BLaER1 (cell line): ENCODE data around the gene PHF21B.

ENCODE experiments used
- H3K27ac ChIP-seq: shearing (Covaris generic); formaldehyde crosslinking; 2 replicates; pipeline ENCODE4 v1.8.1; 2022
- H3K27me3 ChIP-seq: shearing (Covaris generic); formaldehyde crosslinking; 2 replicates; pipeline ENCODE4 v1.8.1; 2022
- H3K36me3 ChIP-seq: shearing (Covaris generic); formaldehyde crosslinking; 2 replicates; pipeline ENCODE4 v1.8.1; 2022
- H3K4me1 ChIP-seq: shearing (Covaris generic); formaldehyde crosslinking; 2 replicates; pipeline ENCODE4 v1.8.1; 2022
- H3K4me2 ChIP-seq: shearing (Covaris generic); formaldehyde crosslinking; 2 replicates; pipeline ENCODE4 v1.8.1; 2022
- H3K4me3 ChIP-seq: shearing (Covaris generic); formaldehyde crosslinking; 2 replicates; pipeline ENCODE4 v1.8.1; 2022
- H3K9ac ChIP-seq: shearing (Covaris generic); formaldehyde crosslinking; 2 replicates; pipeline ENCODE4 v1.8.1; 2022
- H3K9me3 ChIP-seq: shearing (Covaris generic); formaldehyde crosslinking; 2 replicates; pipeline ENCODE4 v1.8.1; 2022
- H4K20me1 ChIP-seq: shearing (Covaris generic); formaldehyde crosslinking; 2 replicates; pipeline ENCODE4 v1.8.1; 2022
- Cebpa-rat ChIP-seq: shearing (Covaris generic); IDR thresholded peaks from 2 replicates; pipeline ENCODE4 v1.8.1; 2022

PHF21B gene

GRCh38 chr22:45023431-45023830, 13.6 kb upstream of the PHF21B start:
- no peak overlapping the region for H3K4me3 ChIP-seq
- H3K4me1 ChIP-seq, result peaks cover 15% of the 10 kb centered on the region; the same call in 1 of the 2 replicates
- no peak for TF ChIP-seq Cebpa-rat
- H3K9me3 ChIP-seq, result no peaks in the 10 kb centered on the region
- no peaks in the 10 kb centered on the region for H3K36me3 ChIP-seq
- H3K4me2 ChIP-seq, result no peak overlapping the region
- no peaks in the 10 kb centered on the region for H3K27me3 ChIP-seq
- no peak overlapping the region for H3K9ac ChIP-seq
- no peak overlapping the region for H3K27ac ChIP-seq
- H4K20me1 ChIP-seq, result no peaks in the 10 kb centered on the region

GRCh38 chr22:45019861-45020655, 10.3 kb upstream of the PHF21B start:
- no peak overlapping the region for H3K27ac ChIP-seq
- no peaks in the 10 kb centered on the region for H3K9me3 ChIP-seq
- no peak overlapping the region for H3K4me2 ChIP-seq
- no peak for TF ChIP-seq Cebpa-rat
- no peaks in the 10 kb centered on the region for H3K27me3 ChIP-seq
- peaks cover 10% of the 10 kb centered on the region; the same call in 1 of the 2 replicates for H3K4me1 ChIP-seq
- no peaks in the 10 kb centered on the region for H4K20me1 ChIP-seq
- H3K9ac ChIP-seq, result no peak overlapping the region
- no peak overlapping the region for H3K4me3 ChIP-seq
- no peaks in the 10 kb centered on the region for H3K36me3 ChIP-seq

- no peaks in the 10 kb centered on the region for H3K9me3 ChIP-seq
- no peak overlapping the region for H3K4me2 ChIP-seq
- no peaks in the 10 kb centered on the region for H3K36me3 ChIP-seq
- no peak for TF ChIP-seq Cebpa-rat
- H3K4me1 ChIP-seq, result peaks cover 12% of the 10 kb centered on the region; the same call in 1 of the 2 replicates
- H3K27me3 ChIP-seq, result peaks cover 15% of the 10 kb centered on the region; the same call in 1 of the 2 replicates
- no peak overlapping the region for H3K27ac ChIP-seq
- no peaks in the 10 kb centered on the region for H4K20me1 ChIP-seq
- H3K4me3 ChIP-seq, result no peak overlapping the region
- no peak overlapping the region for H3K9ac ChIP-seq
Observed at GRCh38 chr22:45014654-45015053, 4.8 kb upstream of the PHF21B start.

- Histone ChIP-seq H4K20me1 (peaks cover 12% of the 10 kb centered on the region), H3K4me1 (peaks cover 7% of the 10 kb centered on the region; the same call in 1 of the 2 replicates), H3K36me3 (no peaks in the 10 kb centered on the region), H3K27ac (no peak overlapping the region), H3K27me3 (peaks cover 30% of the 10 kb centered on the region), H3K4me2 (no peak overlapping the region), H3K4me3 (no peak overlapping the region), H3K9ac (no peak overlapping the region), H3K9me3 (no peaks in the 10 kb centered on the region; the same call in 1 of the 2 replicates)
- TF ChIP-seq Cebpa-rat, result no peak
Observed at GRCh38 chr22:45013138-45013537, 3.3 kb upstream of the PHF21B start.

- Histone ChIP-seq H3K4me2 (peak overlapping the region; percentile 71), H4K20me1 (peaks cover 33% of the 10 kb centered on the region), H3K36me3 (no peaks in the 10 kb centered on the region), H3K9me3 (no peaks in the 10 kb centered on the region; the same call in 1 of the 2 replicates), H3K27ac (no peak overlapping the region), H3K27me3 (peaks cover 53% of the 10 kb centered on the region), H3K4me1 (peaks cover 7% of the 10 kb centered on the region; the same call in 1 of the 2 replicates), H3K9ac (peak overlapping the region; percentile 72; the same call in 1 of the 2 replicates), H3K4me3 (peak overlapping the region; percentile 71; the same call in 1 of the 2 replicates)
- no peak for TF ChIP-seq Cebpa-rat
Observed at GRCh38 chr22:45010532-45010900, 711 bp upstream of the PHF21B start.

- Histone ChIP-seq H3K4me2 (peak overlapping the region; percentile 78), H4K20me1 (peaks cover 49% of the 10 kb centered on the region), H3K36me3 (no peaks in the 10 kb centered on the region), H3K9ac (peak overlapping the region; percentile 65), H3K4me3 (peak overlapping the region; percentile 71), H3K4me1 (peaks cover 7% of the 10 kb centered on the region; the same call in 1 of the 2 replicates), H3K27me3 (peaks cover 65% of the 10 kb centered on the region), H3K27ac (no peak overlapping the region), H3K9me3 (no peaks in the 10 kb centered on the region; the same call in 1 of the 2 replicates)
- no peak for TF ChIP-seq Cebpa-rat
Observed at GRCh38 chr22:45008751-45009605, 827 bp downstream of the PHF21B start.

GRCh38 chr22:45008186-45008681, 1.6 kb downstream of the PHF21B start:
- Histone ChIP-seq H3K9me3 (no peaks in the 10 kb centered on the region; the same call in 1 of the 2 replicates), H3K27me3 (peaks cover 65% of the 10 kb centered on the region), H3K4me1 (peaks cover 7% of the 10 kb centered on the region; the same call in 1 of the 2 replicates), H4K20me1 (peaks cover 50% of the 10 kb centered on the region), H3K27ac (no peak overlapping the region), H3K9ac (no peak overlapping the region), H3K36me3 (no peaks in the 10 kb centered on the region), H3K4me2 (peak overlapping the region; percentile 78), H3K4me3 (peak overlapping the region; percentile 71)
- no peak for TF ChIP-seq Cebpa-rat

GRCh38 chr22:45007391-45008185, 2.2 kb downstream of the PHF21B start:
- Histone ChIP-seq H3K9ac (no peak overlapping the region), H3K27me3 (peaks cover 65% of the 10 kb centered on the region), H3K9me3 (no peaks in the 10 kb centered on the region; the same call in 1 of the 2 replicates), H3K36me3 (no peaks in the 10 kb centered on the region), H4K20me1 (peaks cover 50% of the 10 kb centered on the region), H3K4me2 (peak overlapping the region; percentile 78), H3K4me3 (peak overlapping the region; percentile 71), H3K27ac (no peak overlapping the region), H3K4me1 (peaks cover 7% of the 10 kb centered on the region; the same call in 1 of the 2 replicates)
- no peak for TF ChIP-seq Cebpa-rat

- no peak overlapping the region for H3K27ac ChIP-seq
- H4K20me1 ChIP-seq, result peaks cover 56% of the 10 kb centered on the region
- no peak overlapping the region for H3K4me2 ChIP-seq
- no peak for TF ChIP-seq Cebpa-rat
- H3K4me1 ChIP-seq, result peaks cover 7% of the 10 kb centered on the region; the same call in 1 of the 2 replicates
- no peak overlapping the region for H3K9ac ChIP-seq
- H3K9me3 ChIP-seq, result no peaks in the 10 kb centered on the region; the same call in 1 of the 2 replicates
- peaks cover 65% of the 10 kb centered on the region for H3K27me3 ChIP-seq
- H3K4me3 ChIP-seq, result no peak overlapping the region
- H3K36me3 ChIP-seq, result no peaks in the 10 kb centered on the region
Observed at GRCh38 chr22:45006964-45007390, 2.8 kb downstream of the PHF21B start.
